GM23338 (cell line): Measurements from ENCODE around the gene GUCD1. TPM values are rescaled to one million over a fixed set of nuclear protein-coding genes. Genes with fewer than 3 reads are reported as not detected.

ENCODE experiments used
- ATAC-seq: fragments of 200-7000 bp; cut with Tn5 transposase; 3 replicates; pipeline ENCODE4 v1.9.1; 2020
- DNase-seq: peaks from one replicate; pipeline ENCODE4 v3.0.0-alpha.2; 2015; ENCODE audit warnings: low spot score
- H2AFZ ChIP-seq: fragments of 200-600 bp; sonication (generic); 2 replicates; pipeline ENCODE4 v1.8.0; 2016; ENCODE audit warnings: antibody characterized with exemption, mild to moderate bottlenecking, moderate library complexity
- H3F3A ChIP-seq: fragments of 200-600 bp; sonication (generic); replicated peaks from 2 replicates; pipeline ENCODE4 v1.8.0; 2017; ENCODE audit warnings: antibody characterized with exemption, mixed run types, low read depth
- H3K27ac ChIP-seq: fragments of 200-600 bp; sonication (generic); 2 replicates; pipeline ENCODE4 v1.6.1; 2016; ENCODE audit warnings: low read depth
- H3K27me3 ChIP-seq: fragments of 200-600 bp; sonication (generic); 2 replicates; pipeline ENCODE4 v1.8.0; 2016; ENCODE audit warnings: mild to moderate bottlenecking, mixed run types, moderate library complexity; ENCODE audit not compliant: insufficient read depth
- H3K36me3 ChIP-seq: fragments of 200-600 bp; sonication (generic); 2 replicates; pipeline ENCODE4 v1.8.0; 2016; ENCODE audit warnings: mild to moderate bottlenecking; ENCODE audit not compliant: insufficient read depth
- H3K4me1 ChIP-seq: fragments of 200-600 bp; sonication (generic); 2 replicates; pipeline ENCODE4 v1.8.0; 2016; ENCODE audit warnings: mild to moderate bottlenecking, moderate library complexity; ENCODE audit not compliant: insufficient read depth
- H3K4me2 ChIP-seq: fragments of 200-600 bp; sonication (generic); 2 replicates; pipeline ENCODE4 v1.7.1; 2017; ENCODE audit warnings: mixed run types
- H3K4me3 ChIP-seq: fragments of 200-600 bp; sonication (generic); 2 replicates; pipeline ENCODE4 v1.6.1; 2016; ENCODE audit warnings: mixed run types
- H3K79me2 ChIP-seq: fragments of 200-600 bp; sonication (generic); replicated peaks from 2 replicates; pipeline ENCODE4 v1.8.0; 2017; ENCODE audit warnings: mild to moderate bottlenecking; ENCODE audit not compliant: insufficient read depth
- H3K9me2 ChIP-seq: fragments of 200-600 bp; sonication (generic); 2 replicates; pipeline ENCODE4 v1.8.0; 2017; ENCODE audit not compliant: insufficient read depth
- H4K20me1 ChIP-seq: fragments of 200-600 bp; sonication (generic); replicated peaks from 2 replicates; pipeline ENCODE4 v1.8.0; 2017; ENCODE audit warnings: mild to moderate bottlenecking; ENCODE audit not compliant: insufficient read depth
- H3K27ac Mint-ChIP-seq: 2 replicates; pipeline ENCODE4 v1.8.0; 2020; ENCODE audit warnings: inconsistent platforms, mild to moderate bottlenecking, moderate library complexity, mixed read lengths
- H3K27me3 Mint-ChIP-seq: 3 replicates; pipeline ENCODE4 v1.8.0; 2022; ENCODE audit warnings: low read depth, mild to moderate bottlenecking, moderate library complexity, mixed read lengths, inconsistent platforms; ENCODE audit not compliant: insufficient read depth, poor library complexity
- H3K36me3 Mint-ChIP-seq: 3 replicates; pipeline ENCODE4 v1.8.0; 2021; ENCODE audit warnings: low read depth, mild to moderate bottlenecking, inconsistent platforms, moderate library complexity, mixed read lengths
- H3K4me1 Mint-ChIP-seq: 3 replicates; pipeline ENCODE4 v1.8.0; 2020; ENCODE audit warnings: mild to moderate bottlenecking, inconsistent platforms, mixed read lengths
- H3K4me3 Mint-ChIP-seq: 3 replicates; pipeline ENCODE4 v1.8.0; 2021; ENCODE audit warnings: moderate library complexity, mild to moderate bottlenecking, inconsistent platforms, mixed read lengths
- H3K9me3 Mint-ChIP-seq: 3 replicates; pipeline ENCODE4 v1.8.0; 2020; ENCODE audit warnings: moderate library complexity, mild to moderate bottlenecking, inconsistent platforms, mixed read lengths
- CREB1 ChIP-seq: fragments of 250-450 bp; sonication (Bioruptor Pico); IDR thresholded peaks from 2 replicates; pipeline ENCODE4 v1.5.0; 2020; ENCODE audit warnings: low read depth, mild to moderate bottlenecking, moderate library complexity
- EZH2 ChIP-seq: fragments of 200-600 bp; sonication (generic); IDR thresholded peaks from one replicate; pipeline ENCODE4 v1.8.0; 2017; ENCODE audit warnings: antibody characterized with exemption, mild to moderate bottlenecking, low read depth; ENCODE audit not compliant: unreplicated experiment
- EZH2phosphoT487 ChIP-seq: fragments of 200-600 bp; sonication (generic); IDR thresholded peaks from one replicate; pipeline ENCODE4 v1.8.1; 2018; ENCODE audit warnings: antibody characterized with exemption; ENCODE audit not compliant: unreplicated experiment
- JUNB ChIP-seq: IDR thresholded peaks from one replicate; pipeline ENCODE4 v1.6.1; 2016; ENCODE audit warnings: antibody characterized with exemption; ENCODE audit not compliant: unreplicated experiment
- NANOG ChIP-seq: IDR thresholded peaks from 2 replicates; pipeline ENCODE4 v1.6.1; 2016; ENCODE audit warnings: antibody characterized with exemption, borderline replicate concordance
- POLR2AphosphoS5 ChIP-seq: IDR thresholded peaks from 2 replicates; pipeline ENCODE4 v1.6.1; 2016; ENCODE audit warnings: antibody characterized with exemption, low read depth
- STAT1 ChIP-seq: IDR thresholded peaks from one replicate; pipeline ENCODE4 v1.6.1; 2016; ENCODE audit warnings: antibody characterized with exemption; ENCODE audit not compliant: unreplicated experiment
- ZNF114 ChIP-seq: fragments of 250-450 bp; sonication (Bioruptor Pico); IDR thresholded peaks from 2 replicates; pipeline ENCODE4 v1.5.0; 2020; ENCODE audit warnings: mild to moderate bottlenecking, moderate library complexity
- ZNF331 ChIP-seq: fragments of 250-450 bp; sonication (Bioruptor Pico); IDR thresholded peaks from 2 replicates; pipeline ENCODE4 v1.5.0; 2020; ENCODE audit warnings: low read depth, mild to moderate bottlenecking, moderate library complexity
- polyA plus RNA-seq: library from polyadenylated mRNA; unstranded; fragments of >200 nt; fragmentation: Nextera tagmentation; extraction: Ambion mirVana; gene quantifications from 2 replicates; pipeline ENCODE4 v1.2.1, GENCODE V29; 2016
- total RNA-seq: library from RNA; depleted of rRNA; stranded (reverse); fragments of >200 nt; shearing (Covaris generic); gene quantifications from 2 replicates; pipeline ENCODE4 v1.2.3, GENCODE V29; 2014
- TF ChIP-seq, protein P1 (sequence below): IDR thresholded peaks from one replicate; pipeline ENCODE4 v1.6.1; 2018; ENCODE audit warnings: antibody characterized with exemption; ENCODE audit not compliant: unreplicated experiment
- TF ChIP-seq, protein P2 (sequence below): fragments of 250-450 bp; sonication (Bioruptor Pico); IDR thresholded peaks from 2 replicates; pipeline ENCODE4 v1.5.0; 2020; ENCODE audit warnings: mild to moderate bottlenecking, moderate library complexity
- TF ChIP-seq, protein P3 (sequence below): IDR thresholded peaks from 2 replicates; pipeline ENCODE4 v1.6.1; 2016; ENCODE audit warnings: antibody characterized with exemption
- TF ChIP-seq, protein P4 (sequence below), 2 experiments: fragments of 200-600 bp in 1 of 2; sonication (generic) in 1 of 2; conservative IDR thresholded peaks; 2 replicates each; pipeline versions ENCODE4 v1.5.1 to v1.6.1; 2016 to 2017; ENCODE audit warnings: antibody characterized with exemption in 2 of 2, low read depth in 2 of 2, mild to moderate bottlenecking in 2 of 2, moderate library complexity in 1 of 2

The GUCD1 gene
- total and polyA plus RNA-seq, 2 experiments from 2014 or later = 39.0 to 106 TPM

DNA sequence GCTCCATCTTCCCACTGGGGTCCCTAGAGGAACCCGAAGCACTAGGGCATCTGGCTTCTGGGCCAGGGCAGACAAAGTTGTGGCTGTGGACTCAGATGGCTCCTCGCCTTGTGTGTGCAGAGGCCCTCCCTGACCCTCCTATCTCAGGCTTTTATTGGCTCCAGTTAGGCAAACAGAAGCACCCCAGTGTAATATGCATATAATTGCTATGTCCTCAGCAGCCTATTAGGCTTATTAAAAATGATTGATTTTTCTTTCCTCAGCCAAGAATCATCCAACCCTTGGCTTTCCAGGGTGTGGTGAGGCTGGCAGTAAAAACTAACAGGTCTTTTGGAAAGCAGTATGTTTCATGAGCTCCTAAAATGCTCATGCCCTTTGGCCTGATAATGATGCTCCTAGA lies 37.5 kb downstream of the GUCD1 start:
- H3K27ac ChIP-seq = no peak overlapping the region
- ATAC-seq (no peak), DNase-seq (no peak)
- no peaks in the 10 kb centered on the region for H3F3A ChIP-seq
- no peaks in the 10 kb centered on the region for H3K9me2 ChIP-seq
- TF ChIP-seq, protein P1, sequence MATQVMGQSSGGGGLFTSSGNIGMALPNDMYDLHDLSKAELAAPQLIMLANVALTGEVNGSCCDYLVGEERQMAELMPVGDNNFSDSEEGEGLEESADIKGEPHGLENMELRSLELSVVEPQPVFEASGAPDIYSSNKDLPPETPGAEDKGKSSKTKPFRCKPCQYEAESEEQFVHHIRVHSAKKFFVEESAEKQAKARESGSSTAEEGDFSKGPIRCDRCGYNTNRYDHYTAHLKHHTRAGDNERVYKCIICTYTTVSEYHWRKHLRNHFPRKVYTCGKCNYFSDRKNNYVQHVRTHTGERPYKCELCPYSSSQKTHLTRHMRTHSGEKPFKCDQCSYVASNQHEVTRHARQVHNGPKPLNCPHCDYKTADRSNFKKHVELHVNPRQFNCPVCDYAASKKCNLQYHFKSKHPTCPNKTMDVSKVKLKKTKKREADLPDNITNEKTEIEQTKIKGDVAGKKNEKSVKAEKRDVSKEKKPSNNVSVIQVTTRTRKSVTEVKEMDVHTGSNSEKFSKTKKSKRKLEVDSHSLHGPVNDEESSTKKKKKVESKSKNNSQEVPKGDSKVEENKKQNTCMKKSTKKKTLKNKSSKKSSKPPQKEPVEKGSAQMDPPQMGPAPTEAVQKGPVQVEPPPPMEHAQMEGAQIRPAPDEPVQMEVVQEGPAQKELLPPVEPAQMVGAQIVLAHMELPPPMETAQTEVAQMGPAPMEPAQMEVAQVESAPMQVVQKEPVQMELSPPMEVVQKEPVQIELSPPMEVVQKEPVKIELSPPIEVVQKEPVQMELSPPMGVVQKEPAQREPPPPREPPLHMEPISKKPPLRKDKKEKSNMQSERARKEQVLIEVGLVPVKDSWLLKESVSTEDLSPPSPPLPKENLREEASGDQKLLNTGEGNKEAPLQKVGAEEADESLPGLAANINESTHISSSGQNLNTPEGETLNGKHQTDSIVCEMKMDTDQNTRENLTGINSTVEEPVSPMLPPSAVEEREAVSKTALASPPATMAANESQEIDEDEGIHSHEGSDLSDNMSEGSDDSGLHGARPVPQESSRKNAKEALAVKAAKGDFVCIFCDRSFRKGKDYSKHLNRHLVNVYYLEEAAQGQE = no peak
- no peak for TF ChIP-seq JUNB
- TF ChIP-seq, protein P2, sequence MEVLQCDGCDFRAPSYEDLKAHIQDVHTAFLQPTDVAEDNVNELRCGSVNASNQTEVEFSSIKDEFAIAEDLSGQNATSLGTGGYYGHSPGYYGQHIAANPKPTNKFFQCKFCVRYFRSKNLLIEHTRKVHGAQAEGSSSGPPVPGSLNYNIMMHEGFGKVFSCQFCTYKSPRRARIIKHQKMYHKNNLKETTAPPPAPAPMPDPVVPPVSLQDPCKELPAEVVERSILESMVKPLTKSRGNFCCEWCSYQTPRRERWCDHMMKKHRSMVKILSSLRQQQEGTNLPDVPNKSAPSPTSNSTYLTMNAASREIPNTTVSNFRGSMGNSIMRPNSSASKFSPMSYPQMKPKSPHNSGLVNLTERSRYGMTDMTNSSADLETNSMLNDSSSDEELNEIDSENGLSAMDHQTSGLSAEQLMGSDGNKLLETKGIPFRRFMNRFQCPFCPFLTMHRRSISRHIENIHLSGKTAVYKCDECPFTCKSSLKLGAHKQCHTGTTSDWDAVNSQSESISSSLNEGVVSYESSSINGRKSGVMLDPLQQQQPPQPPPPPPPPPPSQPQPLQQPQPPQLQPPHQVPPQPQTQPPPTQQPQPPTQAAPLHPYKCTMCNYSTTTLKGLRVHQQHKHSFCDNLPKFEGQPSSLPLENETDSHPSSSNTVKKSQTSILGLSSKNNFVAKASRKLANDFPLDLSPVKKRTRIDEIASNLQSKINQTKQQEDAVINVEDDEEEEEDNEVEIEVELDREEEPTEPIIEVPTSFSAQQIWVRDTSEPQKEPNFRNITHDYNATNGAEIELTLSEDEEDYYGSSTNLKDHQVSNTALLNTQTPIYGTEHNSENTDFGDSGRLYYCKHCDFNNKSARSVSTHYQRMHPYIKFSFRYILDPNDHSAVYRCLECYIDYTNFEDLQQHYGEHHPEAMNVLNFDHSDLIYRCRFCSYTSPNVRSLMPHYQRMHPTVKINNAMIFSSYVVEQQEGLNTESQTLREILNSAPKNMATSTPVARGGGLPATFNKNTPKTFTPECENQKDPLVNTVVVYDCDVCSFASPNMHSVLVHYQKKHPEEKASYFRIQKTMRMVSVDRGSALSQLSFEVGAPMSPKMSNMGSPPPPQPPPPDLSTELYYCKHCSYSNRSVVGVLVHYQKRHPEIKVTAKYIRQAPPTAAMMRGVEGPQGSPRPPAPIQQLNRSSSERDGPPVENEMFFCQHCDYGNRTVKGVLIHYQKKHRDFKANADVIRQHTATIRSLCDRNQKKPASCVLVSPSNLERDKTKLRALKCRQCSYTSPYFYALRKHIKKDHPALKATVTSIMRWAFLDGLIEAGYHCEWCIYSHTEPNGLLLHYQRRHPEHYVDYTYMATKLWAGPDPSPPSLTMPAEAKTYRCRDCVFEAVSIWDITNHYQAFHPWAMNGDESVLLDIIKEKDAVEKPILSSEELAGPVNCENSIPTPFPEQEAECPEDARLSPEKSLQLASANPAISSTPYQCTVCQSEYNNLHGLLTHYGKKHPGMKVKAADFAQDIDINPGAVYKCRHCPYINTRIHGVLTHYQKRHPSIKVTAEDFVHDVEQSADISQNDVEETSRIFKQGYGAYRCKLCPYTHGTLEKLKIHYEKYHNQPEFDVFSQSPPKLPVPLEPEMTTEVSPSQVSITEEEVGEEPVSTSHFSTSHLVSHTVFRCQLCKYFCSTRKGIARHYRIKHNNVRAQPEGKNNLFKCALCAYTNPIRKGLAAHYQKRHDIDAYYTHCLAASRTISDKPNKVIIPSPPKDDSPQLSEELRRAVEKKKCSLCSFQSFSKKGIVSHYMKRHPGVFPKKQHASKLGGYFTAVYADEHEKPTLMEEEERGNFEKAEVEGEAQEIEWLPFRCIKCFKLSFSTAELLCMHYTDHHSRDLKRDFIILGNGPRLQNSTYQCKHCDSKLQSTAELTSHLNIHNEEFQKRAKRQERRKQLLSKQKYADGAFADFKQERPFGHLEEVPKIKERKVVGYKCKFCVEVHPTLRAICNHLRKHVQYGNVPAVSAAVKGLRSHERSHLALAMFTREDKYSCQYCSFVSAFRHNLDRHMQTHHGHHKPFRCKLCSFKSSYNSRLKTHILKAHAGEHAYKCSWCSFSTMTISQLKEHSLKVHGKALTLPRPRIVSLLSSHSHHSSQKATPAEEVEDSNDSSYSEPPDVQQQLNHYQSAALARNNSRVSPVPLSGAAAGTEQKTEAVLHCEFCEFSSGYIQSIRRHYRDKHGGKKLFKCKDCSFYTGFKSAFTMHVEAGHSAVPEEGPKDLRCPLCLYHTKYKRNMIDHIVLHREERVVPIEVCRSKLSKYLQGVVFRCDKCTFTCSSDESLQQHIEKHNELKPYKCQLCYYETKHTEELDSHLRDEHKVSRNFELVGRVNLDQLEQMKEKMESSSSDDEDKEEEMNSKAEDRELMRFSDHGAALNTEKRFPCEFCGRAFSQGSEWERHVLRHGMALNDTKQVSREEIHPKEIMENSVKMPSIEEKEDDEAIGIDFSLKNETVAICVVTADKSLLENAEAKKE = no peak
- TF ChIP-seq, protein P3, sequence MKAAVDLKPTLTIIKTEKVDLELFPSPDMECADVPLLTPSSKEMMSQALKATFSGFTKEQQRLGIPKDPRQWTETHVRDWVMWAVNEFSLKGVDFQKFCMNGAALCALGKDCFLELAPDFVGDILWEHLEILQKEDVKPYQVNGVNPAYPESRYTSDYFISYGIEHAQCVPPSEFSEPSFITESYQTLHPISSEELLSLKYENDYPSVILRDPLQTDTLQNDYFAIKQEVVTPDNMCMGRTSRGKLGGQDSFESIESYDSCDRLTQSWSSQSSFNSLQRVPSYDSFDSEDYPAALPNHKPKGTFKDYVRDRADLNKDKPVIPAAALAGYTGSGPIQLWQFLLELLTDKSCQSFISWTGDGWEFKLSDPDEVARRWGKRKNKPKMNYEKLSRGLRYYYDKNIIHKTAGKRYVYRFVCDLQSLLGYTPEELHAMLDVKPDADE = no peak
- TF ChIP-seq EZH2 = no peak
- TF ChIP-seq STAT1 = no peak
- TF ChIP-seq NANOG = no peak
- TF ChIP-seq ZNF114 (CRISPR knock-in tag) = no peak
- no peak for TF ChIP-seq CREB1 (CRISPR knock-in tag)
- TF ChIP-seq, protein P4, sequence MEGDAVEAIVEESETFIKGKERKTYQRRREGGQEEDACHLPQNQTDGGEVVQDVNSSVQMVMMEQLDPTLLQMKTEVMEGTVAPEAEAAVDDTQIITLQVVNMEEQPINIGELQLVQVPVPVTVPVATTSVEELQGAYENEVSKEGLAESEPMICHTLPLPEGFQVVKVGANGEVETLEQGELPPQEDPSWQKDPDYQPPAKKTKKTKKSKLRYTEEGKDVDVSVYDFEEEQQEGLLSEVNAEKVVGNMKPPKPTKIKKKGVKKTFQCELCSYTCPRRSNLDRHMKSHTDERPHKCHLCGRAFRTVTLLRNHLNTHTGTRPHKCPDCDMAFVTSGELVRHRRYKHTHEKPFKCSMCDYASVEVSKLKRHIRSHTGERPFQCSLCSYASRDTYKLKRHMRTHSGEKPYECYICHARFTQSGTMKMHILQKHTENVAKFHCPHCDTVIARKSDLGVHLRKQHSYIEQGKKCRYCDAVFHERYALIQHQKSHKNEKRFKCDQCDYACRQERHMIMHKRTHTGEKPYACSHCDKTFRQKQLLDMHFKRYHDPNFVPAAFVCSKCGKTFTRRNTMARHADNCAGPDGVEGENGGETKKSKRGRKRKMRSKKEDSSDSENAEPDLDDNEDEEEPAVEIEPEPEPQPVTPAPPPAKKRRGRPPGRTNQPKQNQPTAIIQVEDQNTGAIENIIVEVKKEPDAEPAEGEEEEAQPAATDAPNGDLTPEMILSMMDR (conservative IDR thresholded peaks at IDR 0.05; ENCODE audit: low read depth in 2 of 2) = no peak
- no peak for TF ChIP-seq EZH2phosphoT487
- TF ChIP-seq ZNF331 (CRISPR knock-in tag) = no peak
- TF ChIP-seq POLR2AphosphoS5 = no peak
- Mint-ChIP-seq H3K4me3 (no peak overlapping the region), H3K9me3 (no peaks in the 10 kb centered on the region), H3K36me3 (no peaks in the 10 kb centered on the region; the same call in 2 of the 3 replicates), H3K27me3 (peaks cover 16% of the 10 kb centered on the region), H3K27ac (no peak overlapping the region), H3K4me1 (peaks cover 19% of the 10 kb centered on the region)
- H3K79me2 ChIP-seq = no peaks in the 10 kb centered on the region
- no peak overlapping the region for H3K4me3 ChIP-seq
- H3K4me1 ChIP-seq = peaks cover 20% of the 10 kb centered on the region; the same call in 1 of the 2 replicates
- no peaks in the 10 kb centered on the region for H4K20me1 ChIP-seq
- H2AFZ ChIP-seq = no peak overlapping the region
- H3K36me3 ChIP-seq = no peaks in the 10 kb centered on the region
- H3K4me2 ChIP-seq = no peak overlapping the region
- H3K27me3 ChIP-seq = no peaks in the 10 kb centered on the region
